Neural progenitor cell (in vitro differentiated cells): ENCODE results near the gene CHMP4A. TPM values are rescaled to one million over a fixed set of nuclear protein-coding genes. Genes with fewer than 3 reads are reported as not detected.
"Not testable (repeated sequence)": the region's sequence is repeated elsewhere in the genome, so short reads cannot be mapped to it uniquely, and the experiment has no call there.

ENCODE experiments used
- DNase-seq: peaks from one replicate; pipeline ENCODE4 v3.0.0-alpha.2; 2016; ENCODE audit warnings: low spot score
- H2AFZ ChIP-seq: fragments of 200-600 bp; sonication (generic); replicated peaks from 2 replicates; pipeline ENCODE4 v1.6.1; 2016; ENCODE audit warnings: antibody characterized with exemption
- H3F3A ChIP-seq: fragments of 200-600 bp; sonication (generic); 2 replicates; pipeline ENCODE4 v1.6.1; 2016; ENCODE audit warnings: antibody characterized with exemption, low read depth
- H3K27ac ChIP-seq: fragments of 200-600 bp; sonication (generic); 2 replicates; pipeline ENCODE4 v1.5.1; 2016; ENCODE audit warnings: mild to moderate bottlenecking
- H3K27me3 ChIP-seq: fragments of 200-600 bp; sonication (generic); 2 replicates; pipeline ENCODE4 v1.6.1; 2016; ENCODE audit warnings: mild to moderate bottlenecking, moderate library complexity
- H3K36me3 ChIP-seq: fragments of 200-600 bp; sonication (generic); 2 replicates; pipeline ENCODE4 v1.5.1; 2016
- H3K4me1 ChIP-seq: fragments of 200-600 bp; sonication (generic); 2 replicates; pipeline ENCODE4 v1.6.1; 2016; ENCODE audit warnings: mixed run types
- H3K4me2 ChIP-seq: fragments of 200-600 bp; sonication (generic); 2 replicates; pipeline ENCODE4 v1.6.1; 2016
- H3K4me3 ChIP-seq: fragments of 200-600 bp; sonication (generic); 2 replicates; pipeline ENCODE4 v1.5.1; 2016
- H3K79me2 ChIP-seq: fragments of 200-600 bp; sonication (generic); 2 replicates; pipeline ENCODE4 v1.6.1; 2016; ENCODE audit warnings: low read depth
- H3K9ac ChIP-seq: fragments of 200-600 bp; sonication (generic); 2 replicates; pipeline ENCODE4 v1.6.1; 2016
- H3K9me3 ChIP-seq: fragments of 200-600 bp; sonication (generic); 2 replicates; pipeline ENCODE4 v1.5.1; 2016; ENCODE audit warnings: low read depth
- H4K20me1 ChIP-seq: fragments of 200-600 bp; sonication (generic); 2 replicates; pipeline ENCODE4 v1.6.1; 2016; ENCODE audit warnings: low read depth
- H3K27ac Mint-ChIP-seq: 3 replicates; pipeline ENCODE4 v1.8.0; 2021; ENCODE audit warnings: mixed read lengths
- H3K27me3 Mint-ChIP-seq: 2 replicates; pipeline ENCODE4 v1.8.0; 2022; ENCODE audit warnings: low read depth, mild to moderate bottlenecking, inconsistent platforms, moderate library complexity, mixed read lengths; ENCODE audit not compliant: insufficient read depth
- H3K36me3 Mint-ChIP-seq: 3 replicates; pipeline ENCODE4 v1.8.0; 2021; ENCODE audit warnings: mixed read lengths
- H3K4me1 Mint-ChIP-seq: 3 replicates; pipeline ENCODE4 v1.8.0; 2021; ENCODE audit warnings: mixed read lengths
- H3K4me3 Mint-ChIP-seq: 3 replicates; pipeline ENCODE4 v1.8.0; 2021; ENCODE audit warnings: mild to moderate bottlenecking, moderate library complexity, mixed read lengths
- H3K9me3 Mint-ChIP-seq: 3 replicates; pipeline ENCODE4 v1.8.0; 2020; ENCODE audit warnings: mixed read lengths
- CTCF ChIP-seq: fragments of 200-600 bp; sonication (generic); IDR thresholded peaks from 2 replicates; pipeline ENCODE4 v1.5.1; 2017; ENCODE audit warnings: antibody characterized with exemption, mild to moderate bottlenecking
- EZH2 ChIP-seq: fragments of 200-600 bp; sonication (generic); IDR thresholded peaks from 2 replicates; pipeline ENCODE4 v1.6.1; 2017; ENCODE audit warnings: antibody characterized with exemption, mild to moderate bottlenecking, moderate library complexity
- EZH2phosphoT487 ChIP-seq: fragments of 200-600 bp; sonication (generic); IDR thresholded peaks from 2 replicates; pipeline ENCODE4 v1.6.1; 2017; ENCODE audit warnings: antibody characterized with exemption
- total RNA-seq: library from RNA; depleted of rRNA; stranded (reverse); fragments of >200 nt; gene quantifications from 2 replicates; pipeline ENCODE4 v1.2.3, GENCODE V29; 2015; ENCODE audit warnings: low replicate concordance

Gene CHMP4A
- total RNA-seq, 1 donor from 2014 or later = 35.3 TPM

DNA sequence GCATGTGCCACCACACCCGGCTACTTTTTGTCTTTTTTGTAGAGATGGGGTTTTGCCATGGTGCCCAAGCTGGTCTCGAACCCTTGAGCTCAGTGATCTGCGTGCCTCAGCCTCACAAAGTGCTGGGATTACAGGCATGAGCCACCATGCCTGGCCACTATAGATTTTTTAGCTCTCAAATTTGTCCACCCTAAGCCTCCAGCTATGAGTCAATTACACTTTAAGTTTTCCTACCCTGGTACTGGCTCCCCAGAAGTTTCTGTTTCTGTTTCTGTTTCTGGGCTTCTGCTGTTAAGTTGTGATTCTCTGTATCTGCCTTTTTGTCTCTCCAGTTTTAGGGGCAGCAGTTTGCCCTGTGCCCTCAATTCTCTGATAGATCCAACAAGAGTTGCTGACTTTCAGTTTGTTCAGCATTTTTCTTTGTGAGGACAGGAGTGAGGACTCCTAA, 33.5 kb upstream of the CHMP4A start:
- Histone ChIP-seq H3K36me3 (no peaks in the 10 kb centered on the region), H3K27me3 (no peaks in the 10 kb centered on the region), H3K27ac (no peak overlapping the region), H3F3A (peaks cover 18% of the 10 kb centered on the region), H3K9ac (no peak overlapping the region), H2AFZ (no peak overlapping the region), H3K4me2 (no peak overlapping the region), H3K9me3 (no peaks in the 10 kb centered on the region), H3K4me3 (no peak overlapping the region), H3K4me1 (no peaks in the 10 kb centered on the region), H4K20me1 (no peaks in the 10 kb centered on the region), H3K79me2 (no peaks in the 10 kb centered on the region)
- TF ChIP-seq EZH2phosphoT487 = no peak
- no peak for TF ChIP-seq EZH2
- no peak for TF ChIP-seq CTCF
- Mint-ChIP-seq H3K4me1 (peaks cover 7% of the 10 kb centered on the region), H3K9me3 (no peaks in the 10 kb centered on the region), H3K4me3 (no peak overlapping the region), H3K27me3 (peaks cover 3% of the 10 kb centered on the region), H3K27ac (peak overlapping the region; percentile 38), H3K36me3 (no peaks in the 10 kb centered on the region)
- DNase-seq = no peak

DNA sequence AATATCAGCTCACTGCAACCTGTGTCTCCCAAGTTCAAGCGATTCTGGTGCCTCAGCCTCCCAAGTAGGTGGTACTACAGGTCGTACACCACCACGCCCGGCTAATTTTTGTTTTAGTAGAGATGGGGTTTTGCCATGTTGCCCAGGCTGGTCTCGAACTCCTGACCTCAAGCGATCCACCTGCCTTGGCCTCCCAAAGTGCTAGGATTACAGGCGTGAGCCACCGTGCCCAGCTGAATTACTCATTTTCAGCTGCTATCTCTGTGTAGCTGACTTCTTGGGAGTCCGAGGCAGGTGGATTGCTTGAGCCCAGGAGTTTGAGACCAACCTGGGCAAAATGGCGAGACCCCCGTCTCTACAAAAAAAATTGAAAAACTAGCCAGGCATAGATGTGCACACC, 32.1 kb upstream of the CHMP4A start:
- not testable (repeated sequence) for H4K20me1 ChIP-seq, H3K4me3 Mint-ChIP-seq
- H3F3A ChIP-seq = peaks cover 18% of the 10 kb centered on the region

GRCh38 chr14:24243336-24243836, 30.1 kb upstream of the CHMP4A start:
- peaks cover 18% of the 10 kb centered on the region for H3F3A ChIP-seq
- no peak overlapping the region for H3K27ac ChIP-seq
- peak overlapping the region; percentile 45 for H2AFZ ChIP-seq
- DNase-seq = no peak
- H3K36me3 ChIP-seq = no peaks in the 10 kb centered on the region
- H3K9me3 ChIP-seq = no peaks in the 10 kb centered on the region
- peak overlapping the region; percentile 72 for H3K4me2 ChIP-seq
- peak overlapping the region; percentile 74 for H3K4me3 ChIP-seq
- no peak overlapping the region for H3K9ac ChIP-seq
- peaks cover 5% of the 10 kb centered on the region for H4K20me1 ChIP-seq
- H3K27me3 ChIP-seq = no peaks in the 10 kb centered on the region
- H3K4me1 ChIP-seq = peaks cover 3% of the 10 kb centered on the region
- H3K4me3 Mint-ChIP-seq = peak overlapping the region; percentile 91
- peak overlapping the region; percentile 98 for H3K27ac Mint-ChIP-seq
- H3K4me1 Mint-ChIP-seq = peaks cover 17% of the 10 kb centered on the region
- H3K36me3 Mint-ChIP-seq = peaks cover 8% of the 10 kb centered on the region
- peaks cover 17% of the 10 kb centered on the region for H3K79me2 ChIP-seq
- no peaks in the 10 kb centered on the region for H3K9me3 Mint-ChIP-seq
- H3K27me3 Mint-ChIP-seq = peaks cover 2% of the 10 kb centered on the region
- no peak for TF ChIP-seq EZH2phosphoT487
- no peak for TF ChIP-seq EZH2
- TF ChIP-seq CTCF = no peak

More for the DNA sequence above, 32.1 kb upstream of the CHMP4A start:
- not testable (repeated sequence) for DNase-seq, H3K9ac ChIP-seq, H3K9me3 Mint-ChIP-seq, H3K27ac Mint-ChIP-seq, H3K27me3 ChIP-seq, H3K36me3 Mint-ChIP-seq, H3K36me3 ChIP-seq, H3K4me3 ChIP-seq, H3K27me3 Mint-ChIP-seq, H3K4me1 ChIP-seq, H3K9me3 ChIP-seq, H3K4me2 ChIP-seq, H3K27ac ChIP-seq, H2AFZ ChIP-seq
- H3K79me2 ChIP-seq = peaks cover 14% of the 10 kb centered on the region
- H3K4me1 Mint-ChIP-seq = peaks cover 14% of the 10 kb centered on the region

- peak; percentile 98 for DNase-seq
- Histone ChIP-seq H3K4me3 (peak overlapping the region; percentile 74), H3F3A (peaks cover 18% of the 10 kb centered on the region)
Observed at GRCh38 chr14:24241829-24242443, 28.6 kb upstream of the CHMP4A start.

More at GRCh38 chr14:24241829-24242443, 28.6 kb upstream of the CHMP4A start:
- Histone ChIP-seq H3K27me3 (no peaks in the 10 kb centered on the region), H2AFZ (peak overlapping the region; percentile 74), H3K79me2 (peaks cover 17% of the 10 kb centered on the region), H3K9ac (peak overlapping the region; percentile 57), H3K4me2 (peak overlapping the region; percentile 72), H3K27ac (peak overlapping the region; percentile 87), H3K4me1 (peaks cover 3% of the 10 kb centered on the region), H3K36me3 (no peaks in the 10 kb centered on the region), H3K9me3 (no peaks in the 10 kb centered on the region), H4K20me1 (peaks cover 5% of the 10 kb centered on the region)
- Mint-ChIP-seq H3K9me3 (no peaks in the 10 kb centered on the region), H3K27ac (no peak overlapping the region), H3K27me3 (peaks cover 2% of the 10 kb centered on the region), H3K36me3 (peaks cover 18% of the 10 kb centered on the region), H3K4me1 (peaks cover 17% of the 10 kb centered on the region), H3K4me3 (peak overlapping the region; percentile 91)
- TF ChIP-seq CTCF = peak; percentile 57
- TF ChIP-seq EZH2phosphoT487 = no peak
